GM19240 (cell line): Measurements from ENCODE around the gene CLEC20A.
"Not testable (repeated sequence)": the region's sequence is repeated elsewhere in the genome, so short reads cannot be mapped to it uniquely, and the experiment has no call there.

Experiments used
- DNase-seq: peaks from one replicate; pipeline ENCODE4 v3.0.0; 2011; ENCODE audit warnings: low spot score; ENCODE audit not compliant: insufficient read length

The CLEC20A gene

DNA sequence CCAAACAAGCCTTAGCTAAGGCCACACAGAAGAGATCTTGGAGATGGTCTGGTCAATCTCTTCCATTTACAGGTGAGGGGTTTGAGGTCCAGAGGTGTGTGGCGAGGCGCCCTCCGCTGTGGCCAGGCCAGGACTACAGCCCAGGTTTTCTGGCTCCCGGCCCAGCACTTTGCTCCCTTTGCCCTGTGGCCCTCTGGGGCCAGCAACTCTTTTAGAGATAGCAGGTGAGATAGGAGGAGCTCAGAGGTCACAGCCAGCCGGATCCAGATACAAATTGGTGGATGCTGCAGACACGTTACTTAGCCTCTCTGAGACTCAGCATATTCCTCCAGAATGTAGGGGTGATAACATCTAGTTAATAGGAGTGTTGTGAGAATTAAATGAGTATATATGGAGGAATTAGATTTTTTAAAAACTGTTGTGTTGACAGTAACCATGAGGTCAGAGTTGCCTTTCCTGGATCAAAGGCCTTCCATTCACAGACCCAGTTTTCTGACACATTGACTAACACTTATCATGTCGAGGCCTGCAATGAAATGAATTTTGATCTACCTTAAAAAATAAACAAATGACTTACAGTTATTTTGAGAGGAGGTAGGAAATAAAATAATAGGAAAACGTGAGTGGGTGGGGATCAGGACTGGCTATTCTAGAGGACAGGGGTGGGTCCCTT is 32.7 kb upstream of the CLEC20A start:
- no peak for DNase-seq

- DNase-seq: no peak
Observed at GRCh38 chr1:178528953-178529335, 32.2 kb upstream of the CLEC20A start.

GRCh38 chr1:178528228-178528952 is 31.6 kb upstream of the CLEC20A start:
- DNase-seq: no peak

DNA sequence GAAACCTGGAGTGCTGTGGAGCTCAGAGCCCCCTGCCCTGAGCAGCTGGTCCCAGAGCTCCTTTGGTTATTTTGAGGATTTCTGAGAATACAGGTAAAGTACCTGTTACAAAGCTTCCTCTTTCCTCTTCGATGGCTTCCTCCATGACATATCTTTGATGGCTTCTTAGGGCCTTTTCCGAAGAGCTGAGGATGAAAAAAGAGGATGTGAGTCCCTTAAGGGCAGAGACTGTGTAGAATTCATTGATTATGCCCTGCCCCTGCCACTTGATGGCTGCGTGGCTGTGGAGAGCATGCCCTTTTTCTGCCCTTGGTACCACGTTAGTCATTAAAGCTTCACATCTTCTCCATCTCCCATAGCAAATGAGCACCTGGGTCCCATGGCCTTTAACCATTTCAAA is 30.4 kb upstream of the CLEC20A start:
- no peak for DNase-seq

DNA sequence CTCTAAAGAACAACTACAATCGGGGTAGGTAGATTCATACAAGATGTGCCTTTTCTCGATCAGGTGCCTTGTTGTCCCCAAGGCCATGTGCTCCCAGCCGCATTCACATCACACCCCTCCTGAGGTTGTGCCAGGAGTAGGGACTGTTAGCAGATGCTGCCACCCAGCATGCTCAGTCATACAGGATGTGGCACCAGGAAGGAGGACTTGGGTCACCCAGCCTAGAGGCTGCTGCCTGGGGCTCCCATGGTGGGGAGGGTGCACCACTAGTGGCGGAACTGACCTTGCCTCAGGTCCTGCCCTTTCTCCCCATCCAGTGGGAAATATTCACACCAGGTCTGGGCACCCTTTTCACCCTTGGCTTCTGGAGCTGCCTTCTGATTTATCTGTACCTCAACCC is 24.5 kb upstream of the CLEC20A start:
- DNase-seq: no peak

GRCh38 chr1:178520803-178521202 is 24.0 kb upstream of the CLEC20A start:
- no peak for DNase-seq

- no peak for DNase-seq
Observed at GRCh38 chr1:178518894-178519293, 22.1 kb upstream of the CLEC20A start.

GRCh38 chr1:178516110-178516509 is 19.3 kb upstream of the CLEC20A start:
- no peak for DNase-seq

DNA sequence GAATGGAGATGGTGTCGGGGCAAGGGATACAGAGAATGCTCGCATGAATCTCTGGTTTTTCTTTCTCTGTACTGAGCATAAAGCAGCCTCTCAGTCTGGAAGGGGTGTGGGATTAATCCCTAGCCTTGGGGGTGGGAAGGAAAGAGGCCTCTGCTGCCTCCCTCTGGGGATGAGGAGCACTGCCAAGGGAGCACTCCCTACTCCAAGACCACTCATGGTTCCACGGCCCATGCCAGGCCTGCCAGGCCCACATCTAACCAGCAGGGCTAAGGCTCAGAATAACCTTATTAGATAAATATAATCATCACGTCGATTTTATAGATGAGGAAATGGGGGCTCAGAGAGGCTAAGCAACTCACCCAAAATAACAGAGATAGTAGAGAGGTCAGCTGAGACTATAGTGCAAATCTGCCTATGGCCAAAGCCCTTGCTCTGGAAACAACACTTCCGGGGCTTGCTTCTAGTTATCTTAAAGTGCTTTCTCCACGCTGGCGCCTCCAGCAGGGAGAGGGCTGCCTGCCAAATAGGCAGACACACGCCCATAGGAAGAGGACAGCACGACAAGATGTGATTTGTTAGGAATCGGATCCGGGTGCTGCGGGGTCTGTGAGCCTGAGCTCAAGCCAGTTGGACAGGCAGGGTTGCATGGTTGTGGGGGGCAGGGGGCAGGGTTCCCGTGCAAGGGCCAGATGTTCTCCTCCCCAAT is 16.7 kb upstream of the CLEC20A start:
- no peak for DNase-seq

DNA sequence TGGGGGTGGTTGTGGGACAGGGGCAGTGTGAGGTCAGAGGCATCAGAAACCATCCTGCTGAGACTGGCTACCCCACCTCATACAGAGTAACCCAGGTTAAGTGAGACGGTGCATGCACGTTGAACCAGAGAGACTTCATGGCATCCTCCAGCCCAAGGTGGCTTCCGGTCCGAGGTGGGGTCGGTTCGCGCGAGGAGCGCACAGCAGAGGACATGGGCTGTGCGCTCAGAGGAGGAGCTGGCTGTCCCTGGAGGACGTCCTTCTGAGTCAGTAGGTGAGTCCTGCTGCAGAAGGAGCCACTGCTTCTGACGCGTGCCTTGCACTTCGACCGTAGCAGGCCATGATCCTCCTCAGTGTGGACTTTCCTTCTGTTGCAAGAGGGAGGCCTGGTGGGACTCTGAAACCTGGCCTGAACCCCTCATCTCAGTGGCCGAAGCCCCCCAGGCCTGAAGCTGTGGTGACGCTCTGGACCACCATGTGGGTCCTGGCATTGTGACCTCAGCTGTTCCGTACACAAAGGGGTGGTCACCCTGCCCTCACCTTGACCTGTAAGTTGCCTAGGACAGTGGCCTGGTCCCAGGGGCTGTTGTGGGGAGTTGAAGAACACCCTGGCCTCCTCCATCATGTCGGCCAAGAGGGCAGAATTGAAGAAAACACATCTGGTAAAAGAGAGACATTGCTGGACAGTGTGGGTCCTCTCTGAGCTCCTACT is 16.0 kb upstream of the CLEC20A start, which contains the start of gene TEX35:
Gene TEX35 (plus strand): TSS at position 544 of the 712 bp plus-strand sequence. CDS start 80 bp downstream, at position 624.
- no peak for DNase-seq

GRCh38 chr1:178510155-178510554 is 13.4 kb upstream of the CLEC20A start:
- no peak for DNase-seq

DNA sequence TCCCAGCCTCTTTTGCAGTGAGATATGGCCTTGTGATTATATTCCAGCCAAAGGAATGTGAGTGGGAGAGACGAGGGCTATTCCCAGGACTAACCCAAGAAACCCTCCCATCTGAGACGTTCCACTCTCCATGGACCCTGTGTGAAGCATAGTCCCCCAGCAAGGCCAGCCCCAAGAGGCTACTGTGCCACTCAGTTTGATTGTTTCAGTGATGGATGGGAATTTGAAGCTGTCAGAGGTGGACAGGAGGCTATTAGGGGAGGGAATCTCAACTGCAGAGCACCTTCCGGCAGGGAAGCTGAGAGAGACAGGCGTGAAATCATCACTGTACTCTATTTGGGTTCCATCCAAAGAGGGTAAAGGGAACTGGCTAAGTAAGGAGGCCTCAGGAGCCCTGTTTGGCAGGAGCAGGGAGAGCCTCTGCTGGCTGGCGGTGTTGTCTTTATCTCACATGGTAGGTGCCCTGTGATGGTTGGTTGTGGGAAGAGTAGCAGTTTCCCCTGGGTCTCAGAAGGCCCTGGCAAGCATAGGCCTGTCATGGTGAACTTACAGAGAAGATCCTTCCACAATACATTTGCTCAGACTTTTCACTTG is 12.7 kb upstream of the CLEC20A start:
- no peak for DNase-seq

- DNase-seq: no peak
Observed at GRCh38 chr1:178506669-178507068, 9.9 kb upstream of the CLEC20A start.

- DNase-seq: no peak
Observed at GRCh38 chr1:178506177-178506576, 9.4 kb upstream of the CLEC20A start.

DNA sequence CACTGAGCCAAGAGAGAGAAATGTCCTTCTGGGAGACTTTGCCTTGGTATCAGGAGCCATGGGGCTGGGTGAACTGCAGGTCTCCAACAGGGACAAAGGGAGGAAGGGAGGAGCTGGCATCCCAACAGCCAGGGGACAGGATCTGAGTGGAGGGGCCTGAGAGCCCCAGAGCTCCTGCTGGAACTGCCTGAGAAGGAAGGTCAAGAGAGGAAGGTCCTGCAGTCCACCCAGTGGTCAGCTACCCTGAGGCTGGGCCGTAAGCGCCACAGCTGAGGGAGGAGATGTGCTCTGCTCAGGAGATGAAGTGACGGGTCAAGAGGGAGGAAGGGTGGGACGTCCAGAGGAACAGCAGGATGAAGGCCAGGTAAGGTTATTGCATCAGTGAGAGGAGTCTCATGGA is 7.5 kb upstream of the CLEC20A start:
- no peak for DNase-seq

DNA sequence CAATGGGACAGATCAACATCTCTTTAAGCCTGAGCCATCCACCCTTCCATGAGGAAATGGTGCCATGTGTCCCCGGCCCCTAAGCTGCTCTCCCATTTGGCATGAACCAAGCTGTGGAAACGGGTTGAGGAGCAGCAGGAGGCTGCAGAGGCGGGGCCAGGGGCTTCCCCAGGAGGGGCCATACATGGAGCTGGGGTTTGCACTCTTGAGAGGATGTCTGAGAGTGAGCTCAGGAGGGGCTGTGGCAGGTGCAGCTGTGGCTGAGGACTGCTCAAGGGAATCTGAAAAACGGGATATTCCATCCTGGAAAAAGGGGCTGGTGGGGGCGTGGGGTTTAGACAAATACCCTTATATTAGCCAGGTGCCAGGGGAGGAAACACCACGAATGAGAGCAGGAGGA is 7.1 kb upstream of the CLEC20A start:
- no peak for DNase-seq

DNA sequence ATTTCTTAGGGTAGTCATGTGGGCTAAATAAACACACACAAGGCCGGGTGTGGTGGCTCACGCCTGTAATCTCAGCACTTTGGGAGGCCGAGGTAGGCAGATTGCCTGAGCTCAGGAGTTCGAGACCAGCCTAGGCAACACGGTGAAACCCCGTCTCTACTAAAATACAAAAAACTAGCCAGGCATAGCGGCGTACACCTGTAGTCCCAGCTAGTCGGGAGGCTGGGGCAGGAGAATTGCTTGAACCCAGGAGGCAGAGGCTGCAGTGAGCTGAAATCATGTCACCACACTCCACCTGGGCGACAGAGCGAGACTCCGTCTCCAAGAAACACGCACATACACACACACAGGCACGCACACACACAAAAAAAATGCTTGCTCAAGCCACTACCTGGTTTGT is 6.6 kb upstream of the CLEC20A start:
- not testable (repeated sequence) for DNase-seq

DNA sequence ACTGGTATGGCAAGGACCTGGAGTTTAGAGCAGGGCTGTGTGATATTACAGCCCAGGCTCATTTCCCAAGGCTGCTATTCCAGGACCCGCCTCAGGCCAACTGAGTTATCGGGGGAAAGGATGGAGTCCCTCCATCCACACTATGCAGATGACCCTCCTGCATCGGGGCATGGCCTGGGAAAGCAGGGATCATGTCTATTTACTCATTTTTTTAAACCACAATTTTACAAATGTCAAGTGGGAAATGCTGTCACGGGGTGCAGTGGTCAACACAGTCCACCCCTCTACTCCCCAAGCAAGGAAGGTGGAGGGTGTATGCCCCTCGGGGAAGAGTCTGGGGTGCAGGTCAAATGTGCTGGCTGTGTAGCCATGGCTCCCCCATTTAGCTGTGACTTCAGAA is 6.1 kb upstream of the CLEC20A start:
- DNase-seq: no peak

GRCh38 chr1:178502330-178502714 is 5.6 kb upstream of the CLEC20A start:
- no peak for DNase-seq

- peak; percentile 88 for DNase-seq
Observed at GRCh38 chr1:178501705-178502329, 5.1 kb upstream of the CLEC20A start.
